ENCODE measurements around the gene C16orf92.

Gene C16orf92, protein sequence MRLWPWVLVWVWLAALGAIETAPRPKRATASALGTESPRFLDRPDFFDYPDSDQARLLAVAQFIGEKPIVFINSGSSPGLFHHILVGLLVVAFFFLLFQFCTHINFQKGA

DNA sequence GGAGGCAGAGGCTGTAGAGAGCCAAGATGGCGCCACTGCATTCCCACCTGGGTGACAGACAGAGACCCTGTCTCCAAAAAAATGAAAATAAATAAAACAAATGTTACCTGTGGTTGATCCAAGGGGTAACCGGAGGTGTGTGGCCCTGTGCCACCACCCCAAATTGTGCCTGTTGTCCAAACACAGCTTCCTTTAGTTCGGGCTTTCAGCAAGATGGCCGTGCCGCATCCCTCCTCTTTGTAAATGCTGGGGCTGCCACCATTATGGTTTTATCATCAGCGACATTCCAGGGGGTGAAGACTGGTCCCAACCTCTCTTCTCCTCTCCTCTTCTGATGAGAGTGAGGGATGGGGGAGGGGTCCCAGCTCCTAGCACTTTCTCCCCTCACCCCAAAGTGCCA is at the start of gene C16orf92:
Gene C16orf92, plus strand, starts transcription at position 312 of the 400 bp plus-strand sequence. CDS start 143 bp downstream, outside the sequence.
- DNase-seq, result no peak

DNA sequence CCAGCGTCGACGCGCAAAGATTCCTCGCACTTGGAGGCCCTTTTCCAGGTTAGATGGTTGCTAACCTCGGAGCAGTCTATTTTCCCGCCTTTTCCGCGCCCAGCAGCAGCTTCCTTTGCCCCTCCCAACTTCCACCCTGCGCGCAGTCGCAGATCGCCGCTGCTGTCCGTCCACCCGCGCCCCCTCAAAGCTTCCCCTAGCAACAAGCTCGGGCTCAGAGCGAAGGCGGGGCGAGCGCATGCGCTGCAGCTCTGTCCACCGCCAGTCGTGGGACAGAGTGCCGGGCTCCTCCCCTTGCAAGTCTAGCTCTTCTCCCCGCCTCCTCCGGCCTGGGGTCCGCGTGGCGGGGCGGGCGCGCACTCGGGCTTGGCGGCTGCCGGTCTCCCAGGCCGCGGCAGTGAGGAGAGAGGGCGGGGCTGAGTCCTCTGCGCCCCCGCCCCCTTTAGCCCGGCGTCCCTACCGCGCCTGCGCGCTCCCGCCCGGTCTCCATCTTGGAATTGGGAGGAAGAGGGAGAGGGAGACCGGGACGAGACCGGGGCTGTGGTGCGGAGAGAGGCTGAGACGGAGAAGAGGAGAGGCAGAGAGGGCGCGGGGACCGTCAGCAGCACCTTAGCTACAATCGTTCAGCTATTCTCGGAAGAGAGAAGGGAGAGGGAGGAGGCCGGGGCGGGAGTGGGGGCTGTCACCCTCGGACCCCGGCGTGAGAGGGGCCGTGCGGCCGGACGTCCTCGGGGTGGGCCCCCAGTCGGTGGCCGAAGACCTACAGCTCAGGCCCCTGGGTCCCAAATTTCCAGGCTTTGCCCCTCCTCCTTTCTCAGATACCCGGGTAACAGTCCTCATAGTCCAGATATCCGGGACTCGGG is 49.4 kb upstream of the C16orf92 start, which contains the start of gene TAOK2:
Gene TAOK2, plus strand, starts transcription at position 485 of the 863 bp plus-strand sequence. CDS start 3,905 bp downstream, outside the sequence.
- DNase-seq, result peak; percentile 97

DNA sequence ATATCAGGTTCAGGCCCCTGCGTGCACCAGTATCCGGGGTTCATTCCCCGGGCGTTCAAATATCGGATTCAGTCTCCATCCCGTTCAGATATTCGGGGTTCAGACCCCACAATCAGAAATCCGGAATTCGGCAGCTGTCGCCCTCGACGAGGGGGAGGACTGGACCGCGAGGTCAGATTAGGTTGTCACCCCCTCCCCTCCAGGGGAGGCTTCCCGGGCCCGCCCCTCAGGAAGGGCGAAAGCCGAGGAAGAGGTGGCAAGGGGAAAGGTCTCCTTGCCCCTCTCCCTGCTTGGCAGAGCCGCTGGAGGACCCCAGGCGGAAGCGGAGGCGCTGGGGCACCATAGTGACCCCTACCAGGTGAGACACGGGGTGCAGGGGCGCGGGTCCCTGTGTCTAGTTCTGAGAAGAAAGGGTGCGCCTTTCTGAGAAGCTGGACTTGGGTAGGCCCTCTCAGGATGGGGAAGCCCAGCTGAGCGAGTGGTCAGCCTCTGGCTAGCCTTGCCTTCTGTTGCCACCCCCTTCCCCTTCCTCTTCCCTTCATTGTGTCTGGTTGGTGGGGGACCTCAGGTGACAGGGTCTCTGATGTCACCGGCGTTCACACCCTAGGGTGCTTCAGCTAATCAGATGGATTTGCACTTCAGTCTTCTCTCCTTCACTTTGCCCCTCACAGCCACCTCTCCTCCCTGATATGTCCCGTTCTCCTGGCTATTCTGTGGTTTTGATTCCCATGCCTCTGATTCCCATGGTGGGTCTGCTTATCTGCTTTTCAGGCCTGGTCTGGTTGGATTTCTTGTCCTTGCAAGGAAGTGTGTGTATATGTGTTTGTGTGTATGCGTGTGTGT is 48.5 kb upstream of the C16orf92 start:
- DNase-seq, result peak in 1 of 2 experiments; percentile 19

DNA sequence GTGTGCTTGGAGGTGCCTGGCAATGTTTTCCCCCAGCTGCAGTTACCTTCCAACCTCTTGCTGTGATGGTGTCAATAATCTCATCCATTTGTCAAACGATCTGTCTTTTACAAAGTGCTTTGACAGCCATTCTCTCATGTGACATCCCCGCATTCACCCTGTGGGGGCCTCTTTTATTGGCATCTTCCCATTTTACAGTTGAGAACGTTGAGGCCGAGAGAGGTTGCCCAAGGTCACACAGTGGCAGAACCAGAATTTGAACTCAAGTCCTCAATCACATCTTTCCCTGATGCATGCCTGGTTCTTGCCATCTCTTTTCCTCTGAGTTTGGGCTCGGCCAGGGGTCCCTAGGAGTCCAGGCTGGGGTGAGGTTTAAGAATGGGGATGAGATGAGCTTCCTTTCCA is 47.9 kb upstream of the C16orf92 start:
- DNase-seq, result no peak

DNA sequence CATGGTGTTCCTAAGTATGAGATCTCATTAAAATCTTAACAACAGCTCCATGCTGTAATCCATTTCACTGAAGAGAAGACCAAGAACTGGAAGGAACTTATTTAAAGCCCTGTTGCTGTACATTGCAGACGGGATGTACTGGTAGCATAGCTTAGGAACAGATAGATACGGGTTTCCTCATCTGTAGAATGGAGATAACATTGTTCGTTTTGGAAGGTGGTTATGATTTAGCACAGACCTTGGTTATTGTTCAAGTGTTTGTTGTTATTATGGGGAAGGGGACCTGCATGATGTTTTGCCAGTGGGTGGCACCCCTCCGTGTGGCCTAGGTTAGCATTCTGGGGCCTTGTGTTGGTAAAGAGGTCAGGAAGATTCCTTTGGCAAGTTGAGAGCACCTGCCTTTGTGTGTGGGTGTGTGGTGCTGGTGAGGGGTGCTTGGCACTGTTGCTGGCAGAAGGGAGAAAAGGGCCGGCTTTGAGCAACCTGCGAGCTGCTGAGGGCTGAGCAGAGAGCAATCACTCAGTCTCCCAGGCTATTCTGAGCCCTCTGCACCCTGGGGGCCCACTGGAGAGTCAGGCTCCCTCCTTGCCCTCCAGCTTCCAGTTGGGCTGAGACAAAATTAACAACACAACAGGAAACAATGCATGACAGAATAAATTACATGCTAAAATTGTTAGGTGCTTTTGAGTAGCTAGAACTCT is 47.0 kb upstream of the C16orf92 start:
- no peak for DNase-seq

DNA sequence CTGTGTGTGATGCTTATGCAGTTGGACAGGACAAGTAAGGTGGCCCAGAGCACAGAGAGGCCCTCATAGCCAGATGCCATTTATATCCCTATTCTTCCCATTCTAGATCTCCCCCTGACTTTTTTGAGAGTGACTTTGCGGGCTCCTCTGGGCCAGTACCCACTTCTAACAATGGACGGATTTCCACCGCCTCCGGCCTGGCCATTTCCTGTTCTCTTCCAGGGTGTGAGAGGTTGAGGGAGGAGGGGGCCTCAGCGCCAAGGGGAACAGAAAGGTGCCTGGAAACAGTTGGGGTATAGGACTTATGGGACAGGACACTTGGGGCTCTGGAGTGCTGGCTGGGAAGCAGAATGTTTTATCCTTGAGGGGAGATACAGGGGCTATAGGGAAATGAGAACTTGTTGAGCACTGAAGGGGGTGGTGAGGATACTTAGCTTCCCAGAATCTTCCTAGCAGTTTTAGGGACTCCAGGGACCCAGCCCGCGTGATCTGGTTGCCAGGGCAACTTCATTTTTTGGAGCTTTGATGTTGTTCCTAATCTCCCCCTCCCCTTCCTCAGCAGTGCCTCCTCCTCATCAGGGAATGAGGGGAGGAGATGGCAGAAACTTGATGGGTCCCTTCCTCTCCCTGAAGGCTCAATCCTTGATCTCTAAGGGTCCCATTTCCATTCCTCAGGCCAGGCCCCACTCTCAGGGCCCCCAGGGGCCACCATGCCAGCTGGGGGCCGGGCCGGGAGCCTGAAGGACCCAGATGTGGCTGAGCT is 45.8 kb upstream of the C16orf92 start:
- no peak for DNase-seq

DNA sequence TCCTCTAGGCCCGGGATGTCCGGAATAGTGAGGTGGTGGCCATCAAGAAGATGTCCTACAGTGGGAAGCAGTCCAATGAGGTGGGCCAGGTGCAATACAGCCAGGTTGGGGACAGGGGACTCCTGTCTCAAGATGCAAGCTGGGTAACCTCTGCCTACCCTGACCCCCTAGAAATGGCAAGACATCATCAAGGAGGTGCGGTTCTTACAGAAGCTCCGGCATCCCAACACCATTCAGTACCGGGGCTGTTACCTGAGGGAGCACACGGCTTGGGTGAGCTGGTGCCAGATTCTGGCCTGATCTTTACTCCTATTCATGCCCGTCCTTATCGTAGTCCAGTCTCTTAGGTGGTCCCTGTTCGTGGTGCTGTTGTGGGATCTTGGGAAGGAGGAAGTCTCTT is 44.9 kb upstream of the C16orf92 start:
- DNase-seq, result no peak

DNA sequence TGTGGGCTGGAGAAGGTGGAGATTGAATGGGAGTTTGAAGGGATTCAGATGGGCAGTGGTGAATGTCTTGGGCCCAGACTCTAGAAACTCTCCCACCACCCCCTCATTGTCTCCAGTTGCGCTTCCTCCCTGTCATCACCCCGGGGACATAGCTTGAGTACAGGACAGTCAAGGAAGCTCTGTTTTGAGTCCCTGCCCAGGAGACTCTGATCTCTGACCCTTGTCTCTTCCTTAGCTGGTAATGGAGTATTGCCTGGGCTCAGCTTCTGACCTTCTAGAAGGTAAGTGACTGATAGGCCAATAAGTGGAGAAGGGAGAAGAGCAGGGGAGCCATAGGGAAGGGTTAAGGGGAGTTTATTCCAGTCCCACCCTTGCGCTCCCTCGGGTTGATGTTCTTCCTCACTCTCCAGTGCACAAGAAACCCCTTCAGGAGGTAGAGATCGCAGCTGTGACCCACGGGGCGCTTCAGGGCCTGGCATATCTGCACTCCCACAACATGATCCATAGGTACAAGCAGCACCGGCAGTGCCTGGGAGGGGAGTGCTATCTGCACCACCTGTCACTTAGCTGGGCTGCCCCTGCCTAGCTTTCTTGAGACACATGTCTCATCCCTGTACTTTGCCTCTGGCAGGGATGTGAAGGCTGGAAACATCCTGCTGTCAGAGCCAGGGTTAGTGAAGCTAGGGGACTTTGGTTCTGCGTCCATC is 44.3 kb upstream of the C16orf92 start:
- DNase-seq, result no peak

DNA sequence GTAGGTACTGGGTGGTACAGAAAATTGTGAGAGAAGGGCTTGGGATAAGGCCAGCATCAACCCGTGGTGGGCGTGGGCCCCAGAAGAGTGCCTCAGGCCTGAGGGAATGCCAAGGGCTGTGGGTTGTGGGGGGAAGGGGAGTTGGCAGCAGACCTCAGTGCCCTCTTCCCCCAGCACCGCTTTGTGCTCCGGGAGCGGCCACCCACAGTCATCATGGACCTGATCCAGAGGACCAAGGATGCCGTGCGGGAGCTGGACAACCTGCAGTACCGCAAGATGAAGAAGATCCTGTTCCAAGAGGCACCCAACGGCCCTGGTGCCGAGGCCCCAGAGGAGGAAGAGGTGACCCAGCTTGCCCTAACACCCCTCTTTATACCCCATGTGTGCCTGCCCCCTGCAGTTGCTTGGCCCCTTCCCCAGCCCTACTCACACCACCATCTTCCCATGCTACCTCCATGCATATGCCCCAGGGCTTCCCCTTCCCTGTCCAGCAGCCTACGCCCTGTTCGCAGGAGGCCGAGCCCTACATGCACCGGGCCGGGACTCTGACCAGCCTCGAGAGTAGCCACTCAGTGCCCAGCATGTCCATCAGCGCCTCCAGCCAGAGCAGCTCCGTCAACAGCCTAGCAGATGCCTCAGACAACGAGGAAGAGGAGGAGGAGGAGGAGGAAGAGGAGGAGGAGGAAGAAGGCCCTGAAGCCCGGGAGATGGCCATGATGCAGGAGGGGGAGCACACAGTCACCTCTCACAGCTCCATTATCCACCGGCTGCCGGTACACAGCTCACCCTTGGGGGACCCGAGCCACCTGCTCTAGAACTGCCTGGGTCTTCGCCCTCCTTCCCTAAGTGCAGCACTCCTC is 40.2 kb upstream of the C16orf92 start:
- no peak for DNase-seq

DNA sequence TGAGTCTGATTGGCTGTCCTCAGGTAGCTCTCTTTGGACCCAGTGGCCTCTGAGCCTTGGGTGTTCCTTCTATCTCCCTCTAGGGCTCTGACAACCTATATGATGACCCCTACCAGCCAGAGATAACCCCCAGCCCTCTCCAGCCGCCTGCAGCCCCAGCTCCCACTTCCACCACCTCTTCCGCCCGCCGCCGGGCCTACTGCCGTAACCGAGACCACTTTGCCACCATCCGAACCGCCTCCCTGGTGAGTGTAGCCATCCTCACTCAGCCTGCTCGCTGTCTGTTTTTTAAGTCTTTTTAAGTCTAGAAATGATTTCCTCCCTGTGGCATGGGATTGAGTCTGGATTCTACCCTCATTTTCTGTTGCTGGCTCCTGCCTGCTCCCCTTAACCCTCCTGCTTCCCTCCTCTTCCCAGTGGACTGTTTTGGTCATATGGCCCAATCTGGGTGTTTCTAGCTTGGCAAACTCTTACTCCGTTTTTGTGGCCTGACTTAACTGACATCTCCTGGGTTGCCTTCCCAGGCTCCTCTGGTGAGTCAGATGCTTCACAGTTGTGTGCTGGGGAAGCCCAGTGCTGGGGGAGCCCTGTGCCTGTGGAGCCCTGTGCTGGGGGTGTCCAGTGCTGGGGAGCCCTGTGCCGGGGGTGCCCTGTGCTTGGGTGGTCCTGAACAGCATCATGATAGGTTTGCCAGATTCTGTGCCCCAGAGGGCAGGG is 39.4 kb upstream of the C16orf92 start:
- no peak for DNase-seq

DNA sequence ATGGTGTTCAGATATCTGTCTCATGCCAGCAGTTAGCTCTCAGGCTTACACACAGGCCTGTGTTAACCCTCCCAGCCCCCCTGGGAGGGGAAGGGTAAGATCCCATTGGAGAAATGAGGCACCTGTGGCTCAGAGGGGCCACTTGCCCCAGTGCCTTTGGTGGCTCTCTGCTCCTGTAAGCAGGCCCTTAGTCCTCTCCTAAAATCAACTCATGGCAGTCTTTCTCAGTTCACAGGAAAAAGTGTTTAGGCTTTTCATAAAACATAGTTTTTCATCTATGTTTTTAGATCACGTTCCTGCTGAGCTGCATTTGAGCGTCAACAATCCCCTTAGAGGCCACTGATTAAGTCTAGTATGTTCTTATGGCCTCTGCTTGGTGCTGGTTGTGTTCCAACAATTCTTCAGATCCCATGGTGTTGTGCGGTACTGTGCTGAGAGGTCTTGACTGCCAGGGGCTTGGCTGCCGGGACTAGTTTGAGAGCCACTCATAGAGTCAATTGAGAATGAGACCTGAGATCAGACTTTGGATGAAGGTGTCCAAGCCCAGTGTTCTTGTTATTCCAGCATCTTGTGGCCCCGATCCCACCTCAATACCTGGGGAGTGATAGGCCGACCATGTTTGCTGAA is 38.7 kb upstream of the C16orf92 start:
- DNase-seq, result no peak

DNA sequence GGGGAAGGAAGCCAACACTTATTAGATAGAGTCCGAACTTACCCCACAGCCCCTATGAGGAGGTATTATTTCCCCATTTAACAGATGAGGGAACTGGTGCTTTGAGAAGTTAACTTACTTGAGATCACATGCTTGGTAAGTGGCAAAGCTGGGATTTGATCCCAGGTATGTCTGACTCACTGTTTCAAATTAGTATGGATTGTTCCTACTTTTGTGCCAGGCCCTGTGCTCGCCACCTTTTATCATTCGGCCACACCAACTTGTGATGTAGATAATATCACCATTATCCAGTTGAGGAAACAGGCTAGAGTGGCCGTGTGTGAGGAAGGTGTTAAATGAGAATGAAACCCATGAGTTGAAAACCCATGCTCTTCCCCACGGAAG is 38.2 kb upstream of the C16orf92 start:
- no peak for DNase-seq

DNA sequence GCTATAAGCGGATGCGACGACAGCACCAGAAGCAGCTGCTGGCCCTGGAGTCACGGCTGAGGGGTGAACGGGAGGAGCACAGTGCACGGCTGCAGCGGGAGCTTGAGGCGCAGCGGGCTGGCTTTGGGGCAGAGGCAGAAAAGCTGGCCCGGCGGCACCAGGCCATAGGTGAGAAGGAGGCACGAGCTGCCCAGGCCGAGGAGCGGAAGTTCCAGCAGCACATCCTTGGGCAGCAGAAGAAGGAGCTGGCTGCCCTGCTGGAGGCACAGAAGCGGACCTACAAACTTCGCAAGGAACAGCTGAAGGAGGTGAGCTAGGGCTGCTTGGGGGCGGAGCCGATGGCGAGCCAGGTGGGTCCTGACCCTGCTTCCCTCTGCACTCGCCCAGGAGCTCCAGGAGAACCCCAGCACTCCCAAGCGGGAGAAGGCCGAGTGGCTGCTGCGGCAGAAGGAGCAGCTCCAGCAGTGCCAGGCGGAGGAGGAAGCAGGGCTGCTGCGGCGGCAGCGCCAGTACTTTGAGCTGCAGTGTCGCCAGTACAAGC is 37.7 kb upstream of the C16orf92 start:
- no peak for DNase-seq

DNA sequence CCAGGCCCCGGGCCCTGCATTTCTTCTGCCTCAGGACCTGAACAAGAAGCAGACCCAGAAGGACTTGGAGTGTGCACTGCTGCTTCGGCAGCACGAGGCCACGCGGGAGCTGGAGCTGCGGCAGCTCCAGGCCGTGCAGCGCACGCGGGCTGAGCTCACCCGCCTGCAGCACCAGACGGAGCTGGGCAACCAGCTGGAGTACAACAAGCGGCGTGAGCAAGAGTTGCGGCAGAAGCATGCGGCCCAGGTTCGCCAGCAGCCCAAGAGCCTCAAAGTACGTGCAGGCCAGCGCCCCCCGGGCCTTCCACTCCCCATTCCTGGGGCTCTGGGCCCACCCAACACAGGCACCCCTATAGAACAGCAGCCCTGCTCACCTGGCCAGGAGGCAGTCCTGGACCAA is 36.8 kb upstream of the C16orf92 start:
- no peak for DNase-seq

DNA sequence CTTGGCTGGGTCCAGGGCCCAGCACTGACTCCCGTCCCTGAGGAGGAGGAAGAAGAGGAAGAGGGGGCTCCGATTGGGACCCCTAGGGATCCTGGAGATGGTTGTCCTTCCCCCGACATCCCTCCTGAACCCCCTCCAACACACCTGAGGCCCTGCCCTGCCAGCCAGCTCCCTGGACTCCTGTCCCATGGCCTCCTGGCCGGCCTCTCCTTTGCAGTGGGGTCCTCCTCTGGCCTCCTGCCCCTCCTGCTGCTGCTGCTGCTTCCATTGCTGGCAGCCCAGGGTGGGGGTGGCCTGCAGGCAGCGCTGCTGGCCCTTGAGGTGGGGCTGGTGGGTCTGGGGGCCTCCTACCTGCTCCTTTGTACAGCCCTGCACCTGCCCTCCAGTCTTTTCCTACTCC is 36.1 kb upstream of the C16orf92 start:
- DNase-seq, result no peak

DNA sequence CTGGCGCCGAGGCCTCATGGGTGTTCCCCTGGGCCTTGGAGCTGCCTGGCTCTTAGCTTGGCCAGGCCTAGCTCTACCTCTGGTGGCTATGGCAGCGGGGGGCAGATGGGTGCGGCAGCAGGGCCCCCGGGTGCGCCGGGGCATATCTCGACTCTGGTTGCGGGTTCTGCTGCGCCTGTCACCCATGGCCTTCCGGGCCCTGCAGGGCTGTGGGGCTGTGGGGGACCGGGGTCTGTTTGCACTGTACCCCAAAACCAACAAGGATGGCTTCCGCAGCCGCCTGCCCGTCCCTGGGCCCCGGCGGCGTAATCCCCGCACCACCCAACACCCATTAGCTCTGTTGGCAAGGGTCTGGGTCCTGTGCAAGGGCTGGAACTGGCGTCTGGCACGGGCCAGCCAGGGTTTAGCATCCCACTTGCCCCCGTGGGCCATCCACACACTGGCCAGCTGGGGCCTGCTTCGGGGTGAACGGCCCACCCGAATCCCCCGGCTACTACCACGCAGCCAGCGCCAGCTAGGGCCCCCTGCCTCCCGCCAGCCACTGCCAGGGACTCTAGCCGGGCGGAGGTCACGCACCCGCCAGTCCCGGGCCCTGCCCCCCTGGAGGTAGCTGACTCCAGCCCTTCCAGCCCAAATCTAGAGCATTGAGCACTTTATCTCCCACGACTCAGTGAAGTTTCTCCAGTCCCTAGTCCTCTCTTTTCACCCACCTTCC is 35.5 kb upstream of the C16orf92 start:
- DNase-seq, result no peak

DNA sequence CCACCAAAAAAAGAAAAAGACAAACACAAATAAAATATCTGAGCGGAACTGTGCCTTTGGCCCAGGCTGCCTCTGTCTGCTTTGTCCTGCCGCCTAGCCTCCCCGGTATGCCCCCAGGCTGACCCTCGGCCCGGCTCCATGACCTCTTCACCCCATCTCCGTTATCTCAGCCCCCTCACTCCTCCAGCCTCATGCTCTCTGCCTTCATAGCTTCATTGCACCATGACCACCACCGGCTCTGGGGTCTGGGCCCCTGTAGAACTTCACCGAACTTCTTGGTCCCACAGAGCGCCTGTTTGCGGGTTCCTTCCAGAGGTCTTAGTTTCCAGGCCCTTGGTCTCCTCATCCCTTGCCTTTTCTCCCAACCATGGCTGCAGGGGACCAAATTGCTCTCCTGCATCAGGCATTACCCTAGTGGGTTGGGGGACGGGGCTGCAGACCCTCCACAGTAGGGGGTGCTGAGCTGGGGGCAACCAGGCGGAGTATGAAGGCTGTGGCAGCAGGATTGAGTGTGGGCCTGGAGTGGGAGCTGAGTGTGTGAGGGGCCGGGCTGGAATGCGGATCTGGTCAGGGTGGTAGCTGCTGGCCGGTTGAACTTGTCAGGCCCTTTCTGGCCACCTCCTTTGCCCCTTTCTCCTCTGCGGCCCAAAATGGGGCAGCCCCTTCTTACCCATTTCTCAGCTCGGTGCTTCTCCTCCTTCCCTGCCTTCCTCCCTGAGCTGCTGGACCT is 34.5 kb upstream of the C16orf92 start:
- DNase-seq, result no peak
